CD4-positive, alpha-beta T cell (primary cell): ENCODE results near the gene MUC2. TPM values are rescaled to one million over a fixed set of nuclear protein-coding genes. Genes with fewer than 3 reads are reported as not detected.

Source experiments
- ATAC-seq: fragments of 200-7000 bp; cut with Tn5 transposase; one replicate; pipeline ENCODE4 v1.10.0; 2022; ENCODE audit warnings: mild to moderate bottlenecking; ENCODE audit not compliant: poor library complexity
- CTCF ChIA-PET: fragments of 350-600 bp; sonication (Branson Sonifier 250); formaldehyde crosslinking; loops from one replicate; lab custom pipeline; 2021; ENCODE audit warnings: antibody characterized with exemption, inconsistent platforms; lab: Charles Lee
- POLR2A ChIA-PET: fragments of 350-600 bp; sonication (Branson Sonifier 250); formaldehyde crosslinking; loops from one replicate; lab custom pipeline; 2021; ENCODE audit warnings: antibody characterized with exemption, inconsistent platforms; lab: Charles Lee
- DNase-seq, 14 experiments: peaks; one replicate each; pipeline ENCODE4 v3.0.0-alpha.2; 2013 to 2020; ENCODE audit warnings: mixed read lengths in 2 of 14
- H3K27ac ChIP-seq, 2 donors: one replicate each; pipeline versions ENCODE4 v1.5.1 to v1.7.0; 2013; ENCODE audit warnings: low read length in 2 of 2, low read depth in 1 of 2, mild to moderate bottlenecking in 1 of 2
- H3K27me3 ChIP-seq, 2 experiments: 1 replicate in 1 of 2; 2 replicates in 1 of 2; pipeline versions ENCODE4 v1.6.1 to v1.7.0; 2013; ENCODE audit warnings: low read length in 2 of 2, control low read depth in 1 of 2, mild to moderate bottlenecking in 1 of 2, moderate library complexity in 1 of 2; ENCODE audit not compliant: insufficient read depth in 2 of 2, control insufficient read depth in 1 of 2
- H3K36me3 ChIP-seq: one replicate; pipeline ENCODE4 v1.6.1; 2013; ENCODE audit warnings: low read length, control low read depth; ENCODE audit not compliant: insufficient read depth
- H3K4me1 ChIP-seq: one replicate; pipeline ENCODE4 v1.6.1; 2013; ENCODE audit warnings: low read length, control low read depth; ENCODE audit not compliant: insufficient read depth
- H3K4me3 ChIP-seq: one replicate; pipeline ENCODE4 v1.5.1; 2013; ENCODE audit warnings: mild to moderate bottlenecking, low read length, moderate library complexity
- H3K9me3 ChIP-seq, 2 experiments: 1 replicate in 1 of 2; 2 replicates in 1 of 2; pipeline versions ENCODE4 v1.6.1 to v1.7.0; 2013; ENCODE audit warnings: low read length in 2 of 2, mild to moderate bottlenecking in 2 of 2, control low read depth in 1 of 2, moderate library complexity in 1 of 2; ENCODE audit not compliant: control insufficient read depth in 1 of 2, insufficient read depth in 1 of 2
- H3K27ac Mint-ChIP-seq: one replicate; pipeline ENCODE4 v1.8.0; 2020; ENCODE audit warnings: mixed read lengths
- H3K27me3 Mint-ChIP-seq: one replicate; pipeline ENCODE4 v1.8.0; 2021; ENCODE audit warnings: mixed read lengths
- H3K36me3 Mint-ChIP-seq: one replicate; pipeline ENCODE4 v1.8.0; 2021; ENCODE audit warnings: low read depth, mixed read lengths
- H3K4me1 Mint-ChIP-seq: one replicate; pipeline ENCODE4 v1.8.0; 2021; ENCODE audit warnings: low read depth, mixed read lengths
- H3K4me3 Mint-ChIP-seq: one replicate; pipeline ENCODE4 v1.8.0; 2020; ENCODE audit warnings: mild to moderate bottlenecking, mixed read lengths
- H3K9me3 Mint-ChIP-seq: one replicate; pipeline ENCODE4 v1.8.0; 2020; ENCODE audit warnings: mixed read lengths
- intact Hi-C, 2 experiments: fragments of 100-400 bp; cut with DNase I in 1 of 2; cut with micrococcal nuclease in 1 of 2; formaldehyde crosslinking; loops; one replicate each; pipeline versions ENCODE4 v1.15.1 to v1.9.0; 2023 to 2025; cut with DNase I, micrococcal nuclease
- total RNA-seq, 174 experiments: library from RNA in 2 of 174; stranded (reverse) in 2 of 174; gene quantifications; one replicate each; pipeline ENCODE4 v1.2.3 and lab custom pipeline; 2021 to 2026
- TF ChIP-seq, protein P1 (sequence below): fragments of 200-600 bp; IDR thresholded peaks from one replicate; pipeline ENCODE4 v1.8.0; 2022; ENCODE audit warnings: antibody characterized with exemption, mild to moderate bottlenecking

Gene MUC2
- total RNA-seq, 2 experiments from 2014 or later, result not detected

DNA sequence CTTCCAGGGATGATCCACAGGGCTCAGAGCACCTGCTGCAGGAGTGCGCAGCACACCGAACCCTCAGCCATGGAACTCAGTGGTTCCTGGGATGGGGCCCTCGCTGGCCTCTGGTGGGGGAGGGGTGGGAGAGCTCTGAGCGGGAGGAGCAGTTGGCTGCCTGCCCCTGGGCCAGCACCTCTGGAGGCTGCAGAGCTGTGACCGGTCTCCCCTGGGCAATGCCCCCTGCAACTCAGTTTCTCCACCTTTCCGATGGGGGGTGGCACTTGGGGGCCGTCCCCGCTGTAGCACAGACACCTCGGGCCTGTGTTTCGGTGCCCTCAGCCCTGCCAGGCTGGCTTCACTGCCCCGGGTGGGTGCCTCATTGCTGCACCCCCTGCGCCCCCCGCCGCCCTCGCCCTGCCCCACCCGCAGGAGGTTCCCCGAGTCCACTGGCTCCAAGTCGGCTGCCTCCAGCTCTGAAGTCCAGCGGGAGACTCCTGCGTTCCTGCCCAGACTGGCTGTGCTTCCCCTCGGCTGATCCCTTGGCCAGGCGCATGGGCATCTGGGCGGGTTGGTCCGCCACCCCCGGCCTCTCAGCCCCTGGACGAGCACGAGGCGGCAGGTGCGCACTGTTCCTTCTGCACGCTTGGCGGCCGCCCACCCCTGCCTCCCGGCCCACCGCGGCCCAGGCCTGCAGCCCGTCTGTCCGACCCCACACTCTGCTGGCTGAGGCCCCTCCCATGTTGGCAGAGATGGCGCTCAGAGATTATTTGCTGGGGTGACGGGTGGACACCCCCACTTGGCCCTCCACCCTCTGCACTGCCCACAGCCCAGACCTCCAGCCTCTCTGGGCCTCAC lies 40.0 kb upstream of the MUC2 start:
- Mint-ChIP-seq H3K36me3 (no peaks in the 10 kb centered on the region), H3K4me3 (no peak overlapping the region), H3K27ac (no peak overlapping the region), H3K9me3 (no peaks in the 10 kb centered on the region), H3K4me1 (no peaks in the 10 kb centered on the region), H3K27me3 (no peaks in the 10 kb centered on the region)
- Histone ChIP-seq H3K9me3 (peaks cover 0 to 6% of the 10 kb centered on the region in 2 experiments), H3K27ac (no peak overlapping the region), H3K4me1 (no peaks in the 10 kb centered on the region), H3K36me3 (no peaks in the 10 kb centered on the region), H3K4me3 (no peak overlapping the region), H3K27me3 (no peaks in the 10 kb centered on the region)
- POLR2A ChIA-PET, result no interaction called here
- DNase-seq, result no peak
- no peak for ATAC-seq
- CTCF ChIA-PET, result no interaction called here
- intact Hi-C loops, result no loop called here
- TF ChIP-seq, protein P1, sequence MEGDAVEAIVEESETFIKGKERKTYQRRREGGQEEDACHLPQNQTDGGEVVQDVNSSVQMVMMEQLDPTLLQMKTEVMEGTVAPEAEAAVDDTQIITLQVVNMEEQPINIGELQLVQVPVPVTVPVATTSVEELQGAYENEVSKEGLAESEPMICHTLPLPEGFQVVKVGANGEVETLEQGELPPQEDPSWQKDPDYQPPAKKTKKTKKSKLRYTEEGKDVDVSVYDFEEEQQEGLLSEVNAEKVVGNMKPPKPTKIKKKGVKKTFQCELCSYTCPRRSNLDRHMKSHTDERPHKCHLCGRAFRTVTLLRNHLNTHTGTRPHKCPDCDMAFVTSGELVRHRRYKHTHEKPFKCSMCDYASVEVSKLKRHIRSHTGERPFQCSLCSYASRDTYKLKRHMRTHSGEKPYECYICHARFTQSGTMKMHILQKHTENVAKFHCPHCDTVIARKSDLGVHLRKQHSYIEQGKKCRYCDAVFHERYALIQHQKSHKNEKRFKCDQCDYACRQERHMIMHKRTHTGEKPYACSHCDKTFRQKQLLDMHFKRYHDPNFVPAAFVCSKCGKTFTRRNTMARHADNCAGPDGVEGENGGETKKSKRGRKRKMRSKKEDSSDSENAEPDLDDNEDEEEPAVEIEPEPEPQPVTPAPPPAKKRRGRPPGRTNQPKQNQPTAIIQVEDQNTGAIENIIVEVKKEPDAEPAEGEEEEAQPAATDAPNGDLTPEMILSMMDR, result no peak

GRCh38 chr11:1035577-1036283 lies 38.9 kb upstream of the MUC2 start:
- no peaks in the 10 kb centered on the region for H3K9me3 Mint-ChIP-seq
- CTCF ChIA-PET, result no interaction called here
- H3K36me3 Mint-ChIP-seq, result no peaks in the 10 kb centered on the region
- Histone ChIP-seq H3K9me3 (peaks cover 0 to 6% of the 10 kb centered on the region in 2 experiments), H3K36me3 (no peaks in the 10 kb centered on the region), H3K4me1 (no peaks in the 10 kb centered on the region), H3K27ac (no peak overlapping the region), H3K27me3 (no peaks in the 10 kb centered on the region), H3K4me3 (no peak overlapping the region)
- no peaks in the 10 kb centered on the region for H3K27me3 Mint-ChIP-seq
- ATAC-seq (no peak), DNase-seq (no peak)
- H3K4me1 Mint-ChIP-seq, result no peaks in the 10 kb centered on the region
- POLR2A ChIA-PET, result no interaction called here
- H3K4me3 Mint-ChIP-seq, result no peak overlapping the region
- TF ChIP-seq, protein P1, result no peak
- H3K27ac Mint-ChIP-seq, result no peak overlapping the region
- intact Hi-C loops, result no loop called here

GRCh38 chr11:1036303-1036923 lies 38.3 kb upstream of the MUC2 start, which contains the start of gene MUC6:
TSS of gene MUC6 (minus strand) at chr11:1036718. CDS start at chr11:1036655, 63 bp downstream.
- Mint-ChIP-seq H3K27ac (no peak within 1 kb of the TSS), H3K9me3 (no peaks in the 10 kb centered on the region), H3K27me3 (no peaks in the 10 kb centered on the region), H3K4me3 (no peak within 1 kb of the TSS), H3K36me3 (no peaks in the 10 kb centered on the region), H3K4me1 (no peaks in the 10 kb centered on the region)
- ATAC-seq (no peak), DNase-seq (no peak)
- intact Hi-C loops, result no loop called here
- POLR2A ChIA-PET, result no interaction called here
- CTCF ChIA-PET, result no interaction called here
- Histone ChIP-seq H3K27ac (no peak within 1 kb of the TSS), H3K36me3 (no peaks in the 10 kb centered on the region), H3K4me3 (no peak within 1 kb of the TSS), H3K4me1 (no peaks in the 10 kb centered on the region), H3K9me3 (peaks cover 0 to 6% of the 10 kb centered on the region in 2 experiments), H3K27me3 (no peaks in the 10 kb centered on the region)
- TF ChIP-seq, protein P1, result no peak
